T-helper 1 cell (primary cell): Measurements from ENCODE around the gene GFM2.
"Not testable (repeated sequence)": the region's sequence is repeated elsewhere in the genome, so short reads cannot be mapped to it uniquely, and the experiment has no call there.

Source experiments
- DNase-seq, 5 donors: peaks; one replicate each; pipeline ENCODE4 v3.0.0-alpha.2; 2012 to 2020
- total RNA-seq, 4 donors: gene quantifications; one replicate each; lab custom pipeline; 2026; lab: John Stamatoyannopoulos, UW

The GFM2 gene
- total RNA-seq: 16.4 to 28.1 (median 24.4) reads per million in 4 donors

GRCh38 chr5:74766849-74767578 is at the start of gene GFM2, which contains the start of gene NSA2:
TSS of gene GFM2 (minus strand) at chr5:74767117. CDS start at chr5:74763742, 3,375 bp downstream.
TSS of gene NSA2 (plus strand) at chr5:74767249. CDS start at chr5:74767361, 112 bp downstream.
- peak; percentile 74 to 92 (median 86) for DNase-seq

GRCh38 chr5:74810915-74811314 is 44.0 kb upstream of the GFM2 start:
- DNase-seq: no peak

GRCh38 chr5:74801941-74802340 is 35.0 kb upstream of the GFM2 start:
- DNase-seq: no peak

- no peak for DNase-seq
Observed at GRCh38 chr5:74801197-74801596, 34.3 kb upstream of the GFM2 start.

GRCh38 chr5:74798977-74799911 is 32.3 kb upstream of the GFM2 start:
- DNase-seq: no peak

GRCh38 chr5:74791669-74792068 is 24.8 kb upstream of the GFM2 start:
- DNase-seq: not testable (repeated sequence)

- DNase-seq: no peak
Observed at GRCh38 chr5:74787424-74787823, 20.5 kb upstream of the GFM2 start.

- no peak for DNase-seq
Observed at GRCh38 chr5:74786851-74787250, 19.9 kb upstream of the GFM2 start.

GRCh38 chr5:74778609-74779008 is 11.7 kb upstream of the GFM2 start:
- no peak for DNase-seq

GRCh38 chr5:74772359-74772758 is 5.4 kb upstream of the GFM2 start:
- no peak for DNase-seq

- DNase-seq: no peak
Observed at GRCh38 chr5:74767579-74767913, 629 bp upstream of the GFM2 start.

- DNase-seq: peak in 2 of 5 donors; percentile 8 to 43
Observed at GRCh38 chr5:74766418-74766848, 484 bp downstream of the GFM2 start.

- DNase-seq: no peak
Observed at GRCh38 chr5:74765929-74766328, 988 bp downstream of the GFM2 start.

- DNase-seq: no peak
Observed at GRCh38 chr5:74765201-74765600, 1.7 kb downstream of the GFM2 start.

GRCh38 chr5:74763504-74763903 is 3.4 kb downstream of the GFM2 start:
- DNase-seq: no peak

- no peak for DNase-seq
Observed at GRCh38 chr5:74762599-74762998, 4.3 kb downstream of the GFM2 start.

GRCh38 chr5:74761241-74761640 is 5.7 kb downstream of the GFM2 start:
- DNase-seq: no peak

- DNase-seq: not testable (repeated sequence)
Observed at GRCh38 chr5:74748742-74749141, 18.2 kb downstream of the GFM2 start.

- DNase-seq: no peak
Observed at GRCh38 chr5:74738406-74738805, 28.5 kb downstream of the GFM2 start.

- no peak for DNase-seq
Observed at GRCh38 chr5:74736759-74737158, 30.2 kb downstream of the GFM2 start.

- DNase-seq: no peak
Observed at GRCh38 chr5:74725331-74725730, 41.6 kb downstream of the GFM2 start.

GRCh38 chr5:74722271-74722670 is 44.6 kb downstream of the GFM2 start:
- no peak for DNase-seq

- no peak for DNase-seq
Observed at GRCh38 chr5:74717596-74717995, 49.3 kb downstream of the GFM2 start.

- no peak for DNase-seq
Observed at GRCh38 chr5:74693191-74693590, 73.7 kb downstream of the GFM2 start.
